D721Med (cell line): Measurements from ENCODE around the gene AMDHD2.
"Not testable (repeated sequence)": the region's sequence is repeated elsewhere in the genome, so short reads cannot be mapped to it uniquely, and the experiment has no call there.

ENCODE experiments used
- DNase-seq: peaks from one replicate; pipeline ENCODE4 v3.0.0; 2011; ENCODE audit warnings: low spot score; ENCODE audit not compliant: insufficient read length
- FAIRE-seq: peaks from 2 replicates; lab custom pipeline; 2011; peaks lifted over from hg19 to GRCh38; lab: Jason Lieb, UNC
- CTCF ChIP-seq: IDR thresholded peaks from 2 replicates; pipeline ENCODE4 v1.5.1; 2012; ENCODE audit warnings: mild to moderate bottlenecking, control low read depth; ENCODE audit not compliant: insufficient read depth; ENCODE audit errors: missing control alignments

The AMDHD2 gene

GRCh38 chr16:2477327-2477726 is 42.8 kb upstream of the AMDHD2 start:
- DNase-seq (no peak), FAIRE-seq (no peak)
- no peak for TF ChIP-seq CTCF

- TF ChIP-seq CTCF, result no peak
- no peak for DNase-seq
- FAIRE-seq, result no peak
These were observed 41.9 kb upstream of the AMDHD2 start for GRCh38 chr16:2478279-2478678.

GRCh38 chr16:2479996-2480395 is 40.2 kb upstream of the AMDHD2 start:
- FAIRE-seq, DNase-seq: not testable (repeated sequence)

- no peak for FAIRE-seq
- no peak for TF ChIP-seq CTCF
- no peak for DNase-seq
These were observed 39.2 kb upstream of the AMDHD2 start for GRCh38 chr16:2480948-2481347.

GRCh38 chr16:2481676-2482075 is 38.5 kb upstream of the AMDHD2 start:
- DNase-seq, result no peak
- no peak for FAIRE-seq
- TF ChIP-seq CTCF, result no peak

GRCh38 chr16:2482249-2482648 is 37.9 kb upstream of the AMDHD2 start:
- TF ChIP-seq CTCF, result no peak

GRCh38 chr16:2482708-2483534 is 37.2 kb upstream of the AMDHD2 start:
- FAIRE-seq, result no peak
- TF ChIP-seq CTCF, result no peak
- DNase-seq, result no peak

More at GRCh38 chr16:2482249-2482648, 37.9 kb upstream of the AMDHD2 start:
- no peak for DNase-seq
- FAIRE-seq, result no peak
